Activated CD8-positive, alpha-beta memory T cell treated with anti-CD3 and anti-CD28 coated beads, Interleukin-2, amount 50 U/mL, for 1 hour (primary cell): ENCODE measurements around the gene PIGR.

ENCODE experiments used
- DNase-seq: peaks from one replicate; pipeline ENCODE4 v3.0.0-alpha.2; 2020; ENCODE audit errors: extremely low read depth

The PIGR gene, protein sequence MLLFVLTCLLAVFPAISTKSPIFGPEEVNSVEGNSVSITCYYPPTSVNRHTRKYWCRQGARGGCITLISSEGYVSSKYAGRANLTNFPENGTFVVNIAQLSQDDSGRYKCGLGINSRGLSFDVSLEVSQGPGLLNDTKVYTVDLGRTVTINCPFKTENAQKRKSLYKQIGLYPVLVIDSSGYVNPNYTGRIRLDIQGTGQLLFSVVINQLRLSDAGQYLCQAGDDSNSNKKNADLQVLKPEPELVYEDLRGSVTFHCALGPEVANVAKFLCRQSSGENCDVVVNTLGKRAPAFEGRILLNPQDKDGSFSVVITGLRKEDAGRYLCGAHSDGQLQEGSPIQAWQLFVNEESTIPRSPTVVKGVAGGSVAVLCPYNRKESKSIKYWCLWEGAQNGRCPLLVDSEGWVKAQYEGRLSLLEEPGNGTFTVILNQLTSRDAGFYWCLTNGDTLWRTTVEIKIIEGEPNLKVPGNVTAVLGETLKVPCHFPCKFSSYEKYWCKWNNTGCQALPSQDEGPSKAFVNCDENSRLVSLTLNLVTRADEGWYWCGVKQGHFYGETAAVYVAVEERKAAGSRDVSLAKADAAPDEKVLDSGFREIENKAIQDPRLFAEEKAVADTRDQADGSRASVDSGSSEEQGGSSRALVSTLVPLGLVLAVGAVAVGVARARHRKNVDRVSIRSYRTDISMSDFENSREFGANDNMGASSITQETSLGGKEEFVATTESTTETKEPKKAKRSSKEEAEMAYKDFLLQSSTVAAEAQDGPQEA

GRCh38 chr1:206946261-206946660, at the start of gene PIGR:
TSS of gene PIGR (minus strand) at chr1:206946466. CDS start at chr1:206940531, 5,935 bp downstream.
- no peak for DNase-seq

DNA sequence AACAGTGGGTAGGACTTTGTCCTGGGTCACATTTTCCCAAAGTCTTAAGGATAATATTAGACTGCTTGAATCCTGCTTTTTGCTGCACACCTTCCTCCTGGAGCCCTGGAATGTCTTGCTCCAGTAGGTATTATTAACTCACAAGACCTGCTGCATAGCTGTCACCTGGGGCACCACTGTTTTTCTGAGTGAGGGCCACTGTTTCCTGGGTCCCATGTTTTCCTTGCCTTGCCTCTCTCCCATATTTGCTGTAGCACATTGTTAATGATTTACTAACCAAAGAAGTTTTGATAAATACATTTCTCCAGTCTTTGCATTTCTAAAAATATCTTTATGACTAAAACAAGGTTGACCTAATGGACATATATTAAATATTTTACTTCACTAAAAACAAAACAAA, 46.5 kb upstream of the PIGR start:
- no peak for DNase-seq

DNA sequence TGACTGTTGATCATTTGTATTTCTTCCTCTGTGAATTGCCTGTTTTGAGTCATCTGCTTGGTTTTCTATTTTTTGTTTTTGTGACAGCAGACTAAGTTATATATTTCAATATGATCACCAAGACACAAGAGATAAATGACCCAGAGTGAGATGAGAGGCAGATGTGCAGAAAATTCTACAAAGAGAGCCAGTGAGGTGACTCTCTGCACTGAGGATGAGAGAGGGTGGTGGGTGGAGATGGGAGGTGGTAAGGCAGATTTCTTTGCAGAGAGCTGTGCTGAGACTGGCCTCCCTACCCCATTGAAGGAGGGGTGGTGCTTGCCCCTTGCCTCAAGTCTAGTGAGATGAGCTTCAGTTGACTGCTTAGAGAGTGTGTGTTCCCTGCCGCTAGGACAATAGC, 41.6 kb upstream of the PIGR start:
- DNase-seq = no peak

- DNase-seq = no peak
Measured at GRCh38 chr1:206986885-206987284, 40.6 kb upstream of the PIGR start.

DNA sequence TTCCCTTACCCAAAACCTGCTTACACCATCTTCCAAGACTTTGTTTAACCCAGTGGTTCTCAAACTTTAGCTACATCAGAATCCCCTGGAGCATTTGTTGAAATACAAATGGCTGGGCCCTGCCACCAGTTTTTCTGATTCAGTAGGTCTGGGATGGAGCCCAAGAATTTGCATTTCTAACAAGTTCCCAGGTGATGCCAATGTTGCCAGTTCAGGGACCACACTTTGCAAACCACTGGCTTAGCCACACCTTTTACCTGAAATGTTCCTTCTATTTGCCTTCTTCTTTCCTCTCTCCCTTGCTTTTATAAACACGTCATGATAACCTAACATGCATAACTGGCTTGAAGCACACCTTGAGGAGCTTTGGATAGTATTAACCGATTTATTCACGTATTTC, 40.1 kb upstream of the PIGR start:
- DNase-seq = no peak

- DNase-seq = no peak
Measured at GRCh38 chr1:206985162-206985749, 39.0 kb upstream of the PIGR start.

DNA sequence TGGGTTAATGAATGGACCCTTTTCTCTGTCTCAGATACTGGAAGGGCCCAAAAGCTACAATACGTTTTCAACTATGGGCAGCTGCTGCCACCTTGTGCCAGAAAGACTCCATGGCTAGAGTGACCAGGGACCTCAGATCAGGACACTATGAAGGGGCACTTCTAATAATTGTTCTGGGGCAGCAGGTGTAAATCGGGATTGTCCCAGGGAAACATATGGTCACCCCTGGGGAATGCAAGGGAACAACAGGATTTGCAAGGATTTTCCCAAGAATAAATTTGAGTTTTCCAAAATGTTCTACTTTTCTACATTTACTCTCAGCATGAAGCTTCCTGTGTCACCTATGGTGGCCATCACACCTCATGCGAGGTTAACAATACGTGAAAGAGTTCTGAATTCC, 36.0 kb upstream of the PIGR start:
- DNase-seq = peak; percentile 5

- DNase-seq = no peak
Measured at GRCh38 chr1:206979379-206980043, 33.2 kb upstream of the PIGR start.

DNA sequence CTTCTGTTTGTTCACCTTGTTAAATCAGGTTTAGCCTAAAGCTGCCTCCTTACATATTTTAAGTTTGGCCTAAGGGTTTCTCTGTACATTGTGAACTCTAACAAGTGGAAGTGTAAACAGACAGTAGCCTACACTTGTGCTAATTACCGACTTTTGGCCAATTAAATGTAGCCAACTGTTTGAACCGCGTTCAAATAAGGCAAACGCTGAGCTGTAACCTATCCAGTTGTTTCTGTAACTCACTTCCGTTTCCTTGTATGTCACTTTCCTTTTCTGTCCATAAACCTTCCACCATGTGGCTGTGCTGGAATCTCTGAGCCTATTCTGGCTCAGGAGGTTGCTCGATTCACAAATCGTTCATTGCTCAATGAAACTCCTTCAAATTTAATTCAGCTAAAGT, 32.0 kb upstream of the PIGR start:
- no peak for DNase-seq

DNA sequence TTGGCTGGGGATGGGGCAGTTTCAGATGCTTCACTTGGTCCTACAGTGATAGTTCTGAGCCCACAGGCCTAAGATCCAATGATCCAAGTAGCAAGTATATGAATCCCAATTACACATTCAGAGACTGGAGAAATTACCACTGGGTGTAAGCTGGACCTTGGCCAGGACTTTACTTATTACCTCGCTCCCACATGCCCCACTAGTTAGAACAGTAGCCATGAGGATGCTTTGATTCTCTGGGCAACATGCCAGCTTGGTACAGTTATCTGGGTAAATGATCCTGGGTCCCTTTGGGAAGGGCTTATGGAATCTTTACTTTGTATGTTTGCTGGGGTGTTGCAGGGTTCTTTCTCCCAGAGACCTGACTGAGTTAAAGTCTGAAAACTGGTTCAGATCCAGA, 29.0 kb upstream of the PIGR start:
- no peak for DNase-seq

GRCh38 chr1:206974140-206974539, 27.9 kb upstream of the PIGR start:
- no peak for DNase-seq

GRCh38 chr1:206972728-206973127, 26.5 kb upstream of the PIGR start:
- no peak for DNase-seq

- DNase-seq = no peak
Measured at GRCh38 chr1:206971029-206971655, 24.9 kb upstream of the PIGR start.

DNA sequence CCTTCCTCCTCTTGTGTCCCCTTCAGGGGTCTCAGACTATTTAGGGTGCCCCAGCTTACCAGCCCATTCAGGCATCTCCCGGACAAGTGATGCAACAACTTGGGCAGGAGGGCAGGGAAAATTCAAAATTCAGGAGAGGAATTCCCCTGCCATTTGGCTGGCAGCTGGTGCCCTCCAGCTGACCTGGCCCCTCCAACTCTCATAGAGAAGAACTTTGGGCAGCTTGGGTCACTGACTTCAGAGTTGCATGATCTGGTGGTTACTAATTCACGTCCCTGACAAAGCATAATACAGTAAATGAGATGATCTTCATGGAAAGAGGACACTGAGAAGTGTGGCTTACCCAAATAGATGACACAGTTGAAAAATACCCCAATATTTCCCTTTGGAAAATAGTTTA, 24.2 kb upstream of the PIGR start, which contains the start of gene FCAMR:
Gene FCAMR, minus strand, starts transcription at position 15 of the 400 bp plus-strand sequence. CDS start 335 bp downstream, outside the sequence.
- no peak for DNase-seq

DNA sequence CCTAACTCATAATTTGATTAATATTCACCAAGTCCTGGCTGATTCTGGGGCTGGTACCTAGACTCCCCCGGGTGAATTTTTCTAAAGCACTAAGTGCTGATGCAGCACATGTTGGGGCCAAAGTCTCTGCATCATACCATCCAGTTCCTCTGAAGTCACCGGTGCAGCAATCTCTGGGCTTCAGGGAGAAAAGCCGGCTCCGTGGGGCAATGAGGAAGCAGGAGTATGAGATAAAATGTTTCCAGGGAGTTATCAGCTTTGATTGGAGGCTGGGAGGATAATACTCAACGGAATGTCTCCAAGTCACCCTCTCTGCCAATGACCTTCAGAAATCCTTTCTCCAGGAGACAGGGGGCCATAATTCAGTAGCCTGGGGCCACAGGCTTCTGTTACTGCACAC, 22.8 kb upstream of the PIGR start:
- no peak for DNase-seq

DNA sequence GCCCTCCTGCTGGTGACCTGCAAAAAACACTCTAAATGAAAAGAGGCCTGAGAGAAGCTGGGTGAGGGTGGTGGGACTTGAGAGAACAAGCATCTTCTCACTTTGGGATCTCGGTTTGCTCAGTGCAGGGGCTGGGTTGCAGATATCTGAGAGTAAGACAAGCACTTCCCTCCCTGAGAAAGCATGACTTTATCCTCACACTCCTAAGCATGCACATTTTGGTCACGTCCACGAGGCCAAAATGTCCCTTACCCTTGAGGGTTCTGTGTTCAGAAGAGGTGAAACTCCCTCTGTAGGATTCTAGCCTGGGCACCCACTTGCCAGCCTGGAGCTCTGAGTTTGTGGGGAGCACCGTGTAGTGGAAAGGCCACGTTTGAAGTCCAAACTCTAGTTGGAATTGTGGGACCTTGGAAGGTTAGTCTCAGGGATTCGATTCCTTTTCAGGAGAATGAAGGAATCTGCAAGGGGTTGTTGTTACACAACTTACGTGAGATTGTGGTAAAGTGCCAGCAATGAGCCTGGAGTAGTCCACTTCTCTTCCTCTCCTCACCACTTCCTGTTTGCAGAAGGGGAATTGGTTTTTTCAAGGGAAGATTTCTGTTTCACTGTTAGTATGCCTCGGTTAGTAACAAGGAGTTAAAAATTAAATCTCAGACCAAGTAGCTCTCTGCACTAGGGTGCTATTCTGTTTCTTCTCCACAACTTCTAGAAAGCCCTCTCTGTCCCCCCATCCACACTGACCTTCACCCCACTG, 21.0 kb upstream of the PIGR start:
- DNase-seq = no peak

DNA sequence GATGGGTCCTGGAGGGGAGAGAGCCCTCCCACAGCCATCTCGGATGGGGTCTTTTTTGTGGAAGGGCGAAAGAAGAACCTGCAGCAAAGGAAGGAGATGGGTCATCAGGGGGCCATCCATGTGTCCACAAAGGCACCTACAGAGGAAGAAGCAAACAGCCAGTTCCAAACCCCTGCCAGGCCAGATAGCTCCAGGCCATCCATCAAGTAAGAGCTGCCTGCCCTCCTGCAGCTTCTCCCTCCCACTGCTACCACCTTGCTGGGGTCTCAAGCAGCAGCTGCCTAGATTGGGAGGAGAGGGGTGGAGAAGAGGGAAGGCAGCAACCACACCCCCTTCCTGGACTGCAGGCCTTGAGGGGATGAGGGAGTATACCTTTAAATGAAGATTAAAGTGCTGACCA, 19.5 kb upstream of the PIGR start:
- DNase-seq = no peak

DNA sequence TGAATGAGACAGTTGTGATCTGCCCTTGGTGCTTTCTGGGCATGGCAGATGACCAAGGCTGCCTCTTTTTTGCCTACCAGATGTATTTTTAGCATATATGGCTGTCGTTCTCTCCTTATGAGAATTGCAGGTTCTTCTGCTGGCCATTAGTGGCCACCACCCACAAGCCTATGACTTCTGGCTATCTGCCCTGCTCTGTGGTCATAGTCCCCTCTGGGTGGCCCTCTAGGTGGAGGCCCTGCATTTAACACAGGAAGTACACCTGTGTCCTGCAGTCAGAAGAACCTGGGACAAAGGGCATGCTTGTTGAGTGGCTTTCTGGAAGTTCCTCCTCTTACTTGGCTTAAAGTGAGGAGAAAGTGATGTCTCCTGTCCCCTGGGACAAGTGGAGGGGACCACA, 17.5 kb upstream of the PIGR start:
- DNase-seq = no peak

GRCh38 chr1:206963119-206963712, 16.9 kb upstream of the PIGR start:
- DNase-seq = no peak

- no peak for DNase-seq
Measured at GRCh38 chr1:206962272-206962671, 16.0 kb upstream of the PIGR start.

DNA sequence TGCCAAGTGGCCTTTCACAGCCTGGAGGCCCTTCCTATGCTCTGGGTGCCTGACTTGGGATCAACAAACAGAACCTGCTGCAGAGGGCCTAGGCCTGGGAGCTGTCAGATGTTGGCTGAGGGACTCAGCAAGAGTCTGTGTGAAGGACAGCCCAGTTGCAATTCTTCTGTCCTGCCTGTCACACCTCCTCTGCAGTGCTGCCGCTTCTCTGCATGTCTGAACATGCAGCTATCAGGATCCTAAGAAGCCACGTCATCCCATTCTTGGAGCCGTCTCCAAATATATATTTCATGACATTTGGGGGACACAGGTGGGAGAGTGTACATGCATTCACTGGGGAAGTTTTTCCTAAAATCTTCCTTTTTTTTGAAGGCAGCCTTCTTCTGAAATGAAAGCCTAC, 15.4 kb upstream of the PIGR start:
- DNase-seq = no peak
